Activated T-cell treated with anti-CD3 and anti-CD28 coated beads, Interleukin-2, amount 50 U/mL, for 72 hours (primary cell): ENCODE results near the gene SLC28A2. TPM values are rescaled to one million over a fixed set of nuclear protein-coding genes. Genes with fewer than 3 reads are reported as not detected.
"Not testable (repeated sequence)": the region's sequence is repeated elsewhere in the genome, so short reads cannot be mapped to it uniquely, and the experiment has no call there.

Source experiments
- ATAC-seq, 2 donors: fragments of 150-1000 bp; cut with Tn5 transposase; replicated peaks in 1 of 2; 2 replicates each; pipeline ENCODE4 v1.10.0; 2021; ENCODE audit warnings: moderate library complexity in 2 of 2, mild to moderate bottlenecking in 1 of 2
- DNase-seq, 2 donors: peaks; one replicate each; pipeline ENCODE4 v3.0.0; 2021 to 2022; ENCODE audit warnings: mixed read lengths in 1 of 2
- H3K27ac Mint-ChIP-seq: one replicate; pipeline ENCODE4 v1.8.0; 2022; ENCODE audit warnings: mild to moderate bottlenecking, moderate library complexity, mixed read lengths
- H3K27me3 Mint-ChIP-seq: one replicate; pipeline ENCODE4 v1.8.0; 2022; ENCODE audit warnings: low read depth, mixed read lengths
- H3K36me3 Mint-ChIP-seq, 2 donors: one replicate each; pipeline ENCODE4 v1.8.0; 2022; ENCODE audit warnings: mixed read lengths in 2 of 2, mild to moderate bottlenecking in 1 of 2; ENCODE audit not compliant: insufficient read depth in 2 of 2
- H3K4me1 Mint-ChIP-seq: one replicate; pipeline ENCODE4 v1.8.0; 2022; ENCODE audit warnings: low read depth, mixed read lengths
- H3K4me3 Mint-ChIP-seq, 2 donors: one replicate each; pipeline ENCODE4 v1.8.0; 2022; ENCODE audit warnings: mild to moderate bottlenecking in 2 of 2, mixed read lengths in 2 of 2, moderate library complexity in 2 of 2
- H3K9me3 Mint-ChIP-seq, 2 donors: one replicate each; pipeline ENCODE4 v1.8.0; 2022; ENCODE audit warnings: mixed read lengths in 2 of 2
- total RNA-seq, 2 donors: library from RNA; stranded (reverse); gene quantifications; one replicate each; pipeline ENCODE4 v1.2.3, GENCODE V29; 2022

The SLC28A2 gene
- total RNA-seq, 2 donors from 2014 or later = not detected

DNA sequence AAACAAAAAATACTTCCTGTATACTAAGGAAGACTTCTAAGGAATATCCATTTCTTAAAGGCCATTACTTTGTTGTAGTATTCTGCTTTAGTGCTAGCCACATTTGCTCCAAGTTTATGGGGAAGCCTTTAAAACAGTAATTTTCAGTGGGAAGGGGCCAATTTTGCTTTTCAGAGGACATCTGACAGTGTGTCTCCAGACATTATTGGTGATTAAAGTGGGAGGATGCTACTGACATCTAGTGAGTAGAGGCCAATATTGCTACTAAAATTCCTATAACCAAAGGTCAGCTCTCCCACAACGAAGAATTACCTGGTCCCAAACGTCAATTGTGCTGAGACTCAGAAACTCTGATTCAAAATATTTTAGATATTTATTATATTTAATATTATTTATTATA is 24.8 kb downstream of the SLC28A2 start:
- ATAC-seq = no peak
- H3K4me3 Mint-ChIP-seq = no peak overlapping the region
- DNase-seq = no peak
- peaks cover 0 to 1% of the 10 kb centered on the region in 2 donors for H3K36me3 Mint-ChIP-seq
- no peaks in the 10 kb centered on the region for H3K9me3 Mint-ChIP-seq
- H3K4me1 Mint-ChIP-seq = peaks cover 27% of the 10 kb centered on the region
- H3K27ac Mint-ChIP-seq = no peak overlapping the region
- H3K27me3 Mint-ChIP-seq = no peaks in the 10 kb centered on the region

DNA sequence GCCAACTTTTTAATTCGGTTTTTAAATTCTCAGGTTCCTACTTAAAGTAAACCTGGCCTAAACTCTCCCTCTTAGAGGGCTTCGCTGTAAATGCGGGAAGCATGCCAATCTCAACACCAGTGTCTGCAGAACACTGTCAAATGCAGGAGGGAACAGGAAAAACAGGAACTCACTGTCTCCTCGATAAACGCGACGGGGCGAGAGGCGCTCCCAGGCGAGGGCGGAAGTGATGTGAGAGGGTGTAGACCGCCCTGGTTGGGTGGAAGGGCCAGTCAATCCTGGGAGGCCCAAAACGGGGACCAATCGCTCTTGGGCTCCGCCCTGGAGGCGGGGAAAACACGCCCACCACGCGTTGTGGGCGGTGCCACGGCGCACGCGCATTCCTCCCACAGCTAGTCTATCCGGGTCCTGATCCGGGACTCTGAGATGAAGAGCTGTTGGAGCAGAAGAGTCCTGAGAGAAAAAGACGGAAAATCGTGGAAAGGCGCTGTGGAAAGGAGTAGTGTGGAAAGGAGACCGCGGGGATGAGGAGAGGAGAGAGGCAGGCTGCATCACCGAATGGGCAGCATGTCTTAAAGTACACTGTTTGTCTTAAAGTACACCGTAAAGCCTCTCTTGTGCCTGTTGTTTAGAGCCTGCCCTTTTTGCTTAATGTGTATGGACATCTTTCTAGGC is 27.1 kb downstream of the SLC28A2 start:
- peaks cover 0 to 1% of the 10 kb centered on the region in 2 donors for H3K36me3 Mint-ChIP-seq
- peak overlapping the region; percentile 88 to 92 for H3K4me3 Mint-ChIP-seq
- H3K4me1 Mint-ChIP-seq = peaks cover 27% of the 10 kb centered on the region

DNA sequence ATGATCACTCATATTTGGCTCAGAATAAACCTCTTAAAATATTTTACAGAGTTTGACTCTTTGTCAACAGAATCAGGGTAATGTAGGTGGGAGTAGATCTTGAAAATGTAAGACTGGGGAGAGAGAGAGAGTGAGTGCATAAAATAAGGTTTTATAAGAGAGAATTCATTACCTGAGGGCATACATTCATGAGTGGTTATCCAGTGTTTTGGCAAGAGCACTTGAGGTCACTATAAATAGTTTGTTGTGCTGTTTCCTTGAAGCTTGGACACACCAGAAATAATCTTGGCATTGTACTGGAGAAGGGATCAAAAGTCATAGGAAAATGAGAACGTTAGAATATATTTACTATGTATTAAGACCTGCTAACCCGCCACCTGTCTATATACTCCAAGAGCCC is 33.4 kb downstream of the SLC28A2 start:
- DNase-seq (no peak), ATAC-seq (no peak)
- Mint-ChIP-seq H3K9me3 (no peaks in the 10 kb centered on the region), H3K27ac (no peak overlapping the region), H3K4me1 (peaks cover under 1% of the 10 kb centered on the region), H3K27me3 (no peaks in the 10 kb centered on the region), H3K4me3 (no peak overlapping the region), H3K36me3 (no peaks in the 10 kb centered on the region)

More for the DNA sequence above, 27.1 kb downstream of the SLC28A2 start:
- ATAC-seq (peak; percentile 100), DNase-seq (peak; percentile 97 to 99)
- Mint-ChIP-seq H3K27ac (peak overlapping the region; percentile 71), H3K27me3 (no peaks in the 10 kb centered on the region), H3K9me3 (no peaks in the 10 kb centered on the region)

DNA sequence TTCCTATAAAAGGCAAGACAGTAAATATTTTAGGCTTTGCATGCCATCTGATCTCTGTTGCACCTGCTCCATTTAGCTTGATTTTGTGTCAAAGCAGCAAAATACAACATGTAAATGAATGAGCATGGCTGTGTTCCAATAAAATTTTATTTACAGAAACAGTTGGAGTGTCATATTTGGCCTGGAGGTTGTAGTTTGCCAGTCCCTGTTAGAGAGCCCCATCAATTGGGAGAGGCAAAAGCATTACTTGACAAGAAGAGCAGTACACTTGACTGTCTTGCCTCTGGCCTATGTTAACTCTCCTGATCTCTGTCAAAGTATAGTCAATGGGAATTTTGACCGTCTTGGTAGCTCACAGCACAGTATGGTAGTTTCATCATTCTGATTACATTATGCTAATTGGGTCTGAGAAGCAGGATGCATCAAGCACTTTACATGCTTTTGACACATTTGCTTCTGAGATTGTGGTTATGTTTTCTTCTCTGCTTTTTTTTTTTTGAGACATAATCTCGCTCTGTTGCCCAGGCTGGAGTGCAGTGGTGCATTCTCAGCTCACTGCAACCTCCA is 35.4 kb downstream of the SLC28A2 start:
- Mint-ChIP-seq H3K36me3 (no peaks in the 10 kb centered on the region), H3K9me3 (no peaks in the 10 kb centered on the region), H3K27me3 (no peaks in the 10 kb centered on the region), H3K4me1 (no peaks in the 10 kb centered on the region), H3K27ac (no peak overlapping the region), H3K4me3 (no peak overlapping the region)
- no peak for ATAC-seq
- DNase-seq = no peak

DNA sequence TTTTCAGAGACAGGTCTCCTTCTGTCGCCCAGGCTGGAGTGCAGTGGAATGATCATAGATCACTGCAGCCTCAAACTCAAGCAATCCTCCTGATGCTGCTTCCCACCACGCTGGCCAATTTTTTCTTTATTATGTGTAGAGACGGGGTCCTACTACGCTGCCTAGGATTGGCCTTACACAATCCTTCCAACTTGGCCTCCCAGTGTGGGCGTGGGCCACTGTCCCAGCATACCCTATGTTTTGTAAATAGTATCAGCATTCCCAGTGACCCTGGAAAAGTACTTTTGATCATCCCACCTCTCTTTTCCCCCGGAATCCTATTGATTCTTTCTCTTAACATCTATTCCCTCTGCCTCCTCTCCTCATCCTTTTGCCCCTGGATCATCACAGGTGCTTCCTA is 36.9 kb downstream of the SLC28A2 start:
- Mint-ChIP-seq H3K36me3 (no peaks in the 10 kb centered on the region), H3K27me3 (no peaks in the 10 kb centered on the region), H3K27ac (no peak overlapping the region), H3K4me1 (no peaks in the 10 kb centered on the region), H3K9me3 (no peaks in the 10 kb centered on the region), H3K4me3 (no peak overlapping the region)
- ATAC-seq = no peak
- no peak for DNase-seq

DNA sequence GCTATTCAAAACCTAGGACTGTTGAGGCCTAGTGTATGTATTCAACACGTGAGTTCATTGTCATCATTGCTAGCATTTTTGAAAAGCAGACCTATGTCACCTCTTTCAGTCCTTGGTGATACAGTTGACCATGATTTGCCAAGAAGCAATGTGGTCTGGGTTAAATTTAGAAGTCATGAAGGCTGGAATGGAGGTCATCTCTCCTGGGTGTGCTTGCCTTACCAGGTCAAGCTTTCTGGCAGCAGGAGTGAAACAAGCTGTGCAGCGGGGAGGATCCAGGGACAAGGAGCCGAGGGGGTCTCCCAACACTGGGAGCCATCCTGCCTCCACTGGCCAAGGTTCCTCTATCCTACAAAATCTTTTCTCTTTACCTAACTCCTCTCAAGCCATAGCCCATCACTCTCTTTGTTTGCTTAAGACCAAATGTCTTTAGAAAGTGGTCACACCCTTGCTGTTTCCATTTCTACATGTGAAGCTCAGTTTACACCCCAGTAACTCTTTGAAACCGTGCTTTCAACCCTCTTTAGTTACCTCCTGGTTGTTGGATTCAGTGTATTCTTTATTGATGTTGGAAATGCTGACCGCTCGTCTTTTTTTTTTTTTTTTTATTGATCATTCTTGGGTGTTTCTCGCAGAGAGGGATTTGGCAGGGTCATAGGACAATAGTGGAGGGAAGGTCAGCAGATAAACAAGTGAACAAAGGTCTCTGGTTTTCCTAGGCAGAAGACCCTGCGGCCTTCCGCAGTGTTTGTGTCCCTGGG is 40.0 kb downstream of the SLC28A2 start:
- Mint-ChIP-seq H3K9me3 (peaks cover 3% of the 10 kb centered on the region in 2 donors), H3K4me1 (no peaks in the 10 kb centered on the region), H3K27me3 (no peaks in the 10 kb centered on the region), H3K27ac (no peak overlapping the region), H3K4me3 (no peak overlapping the region), H3K36me3 (peaks cover 3% of the 10 kb centered on the region in 2 donors)
- no peak for ATAC-seq
- no peak for DNase-seq

DNA sequence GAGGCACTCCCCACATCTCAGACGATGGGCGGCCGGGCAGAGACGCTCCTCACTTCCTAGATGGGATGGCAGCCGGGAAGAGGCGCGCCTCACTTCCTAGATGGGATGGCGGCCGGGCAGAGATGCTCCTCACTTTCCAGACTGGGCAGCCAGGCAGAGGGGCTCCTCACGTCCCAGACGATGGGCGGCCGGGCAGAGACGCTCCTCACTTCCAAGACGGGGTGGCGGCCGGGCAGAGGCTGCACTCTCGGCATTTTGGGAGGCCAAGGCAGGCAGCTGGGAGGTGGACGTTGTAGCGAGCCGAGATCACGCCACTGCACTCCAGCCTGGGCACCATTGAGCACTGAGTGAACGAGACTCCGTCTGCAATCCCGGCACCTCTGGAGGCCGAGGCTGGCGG is 41.3 kb downstream of the SLC28A2 start:
- not testable (repeated sequence) for ATAC-seq, H3K27me3 Mint-ChIP-seq, H3K9me3 Mint-ChIP-seq, H3K4me3 Mint-ChIP-seq, DNase-seq, H3K4me1 Mint-ChIP-seq, H3K27ac Mint-ChIP-seq, H3K36me3 Mint-ChIP-seq

DNA sequence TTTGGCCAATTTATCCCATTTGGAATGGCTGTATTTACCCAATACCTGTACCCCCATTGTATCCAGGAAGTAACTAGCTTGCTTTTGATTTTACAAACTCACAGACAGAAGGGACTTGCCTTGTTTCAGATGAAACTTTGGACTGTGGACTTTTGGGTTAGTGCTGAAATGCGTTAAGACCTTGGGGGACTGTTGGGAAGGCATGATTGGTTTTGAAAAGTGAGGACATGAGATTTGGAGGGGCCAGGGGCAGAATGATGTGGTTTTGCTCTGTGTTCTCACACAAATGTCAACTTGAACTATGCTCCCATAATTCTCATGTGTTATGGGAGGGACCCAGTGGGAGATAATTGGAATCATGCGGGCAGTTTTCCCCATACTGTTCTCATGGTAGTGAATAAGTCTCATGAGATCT is 46.9 kb downstream of the SLC28A2 start:
- not testable (repeated sequence) for H3K4me1 Mint-ChIP-seq, H3K9me3 Mint-ChIP-seq, ATAC-seq, DNase-seq, H3K27me3 Mint-ChIP-seq, H3K4me3 Mint-ChIP-seq, H3K27ac Mint-ChIP-seq, H3K36me3 Mint-ChIP-seq

DNA sequence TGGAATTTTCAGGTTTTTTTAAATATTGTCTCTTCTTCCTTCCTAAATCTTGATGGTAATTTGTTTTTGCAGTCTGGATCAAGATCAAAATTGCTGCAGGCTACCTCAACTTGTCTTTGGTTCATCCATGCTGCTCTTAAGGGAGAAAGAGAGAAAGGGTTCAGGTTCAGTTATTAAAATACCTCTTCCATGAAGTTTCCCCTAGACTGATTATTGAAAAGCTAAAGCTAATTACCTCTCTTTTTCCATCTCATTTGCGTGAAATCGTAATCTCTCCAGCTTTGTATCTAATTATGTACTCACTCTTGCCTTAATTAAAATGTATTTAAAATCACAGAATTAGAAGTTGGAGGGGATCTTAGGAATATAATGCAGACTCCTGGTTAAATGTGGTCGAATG is 52.7 kb downstream of the SLC28A2 start:
- no peak for ATAC-seq
- Mint-ChIP-seq H3K27me3 (peaks cover 26% of the 10 kb centered on the region), H3K9me3 (peaks cover 0 to 3% of the 10 kb centered on the region in 2 donors), H3K4me1 (peaks cover 13% of the 10 kb centered on the region), H3K27ac (no peak overlapping the region), H3K36me3 (peaks cover 0 to 5% of the 10 kb centered on the region in 2 donors), H3K4me3 (no peak overlapping the region)
- no peak for DNase-seq

DNA sequence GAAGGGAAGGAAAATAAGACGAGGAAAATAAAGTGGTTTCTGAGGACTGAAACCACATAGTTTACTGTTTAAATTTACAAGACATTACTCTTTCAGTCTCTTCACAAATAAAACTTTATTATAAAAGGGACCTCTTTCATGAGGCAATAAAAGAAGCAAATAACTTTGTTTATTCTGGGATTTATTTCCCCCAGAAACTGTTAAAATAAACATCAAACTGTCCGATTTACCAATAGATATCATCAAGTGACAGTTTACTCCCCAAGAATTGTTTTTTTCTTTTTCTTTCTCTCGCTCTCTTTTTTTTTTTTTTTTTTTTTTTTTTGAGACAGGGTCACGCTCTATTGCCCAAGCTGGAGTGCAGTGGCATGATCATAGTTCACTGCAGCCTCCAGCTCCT is 54.1 kb downstream of the SLC28A2 start:
- Mint-ChIP-seq H3K4me1 (peaks cover 13% of the 10 kb centered on the region), H3K27me3 (peaks cover 23% of the 10 kb centered on the region), H3K27ac (no peak overlapping the region), H3K9me3 (peaks cover 0 to 3% of the 10 kb centered on the region in 2 donors), H3K4me3 (no peak overlapping the region), H3K36me3 (peaks cover 0 to 5% of the 10 kb centered on the region in 2 donors)
- DNase-seq (no peak), ATAC-seq (no peak)

DNA sequence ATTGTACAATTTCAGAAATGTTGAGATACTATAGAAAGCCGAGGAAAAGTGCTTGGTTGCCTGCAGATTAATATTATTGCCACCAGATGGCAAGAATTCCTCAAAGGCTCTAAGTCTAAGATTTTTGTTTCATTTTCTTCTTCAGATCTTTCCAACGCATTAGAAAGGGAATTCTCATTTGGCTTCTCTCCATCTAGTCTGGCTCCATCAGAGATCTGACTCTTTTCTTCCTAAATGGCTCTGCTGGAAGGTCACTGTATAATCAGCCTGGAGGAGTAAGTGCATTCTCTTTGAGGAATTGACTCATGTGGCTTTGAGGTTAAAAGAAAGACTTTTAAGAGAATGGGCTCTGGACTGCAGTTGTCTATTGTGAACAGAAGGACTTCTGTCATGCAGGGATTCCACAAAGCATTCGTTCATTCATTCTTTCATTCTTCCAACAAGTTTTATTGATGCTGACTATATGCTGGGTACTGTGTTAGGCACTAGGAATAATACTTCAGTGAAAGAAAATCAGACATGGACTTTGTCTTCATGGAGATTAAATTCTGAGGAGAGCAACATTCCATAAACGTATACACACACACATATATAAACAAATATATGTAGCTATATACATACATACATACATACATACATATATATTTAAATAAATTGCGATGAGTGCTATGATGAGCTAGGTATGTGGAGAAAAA is 55.3 kb downstream of the SLC28A2 start:
- Mint-ChIP-seq H3K27me3 (peaks cover 26% of the 10 kb centered on the region), H3K9me3 (peaks cover 0 to 3% of the 10 kb centered on the region in 2 donors), H3K4me3 (peak overlapping the region; percentile 38 to 71), H3K36me3 (peaks cover 0 to 5% of the 10 kb centered on the region in 2 donors), H3K4me1 (peaks cover 13% of the 10 kb centered on the region), H3K27ac (no peak overlapping the region)
- ATAC-seq (no peak), DNase-seq (no peak)

DNA sequence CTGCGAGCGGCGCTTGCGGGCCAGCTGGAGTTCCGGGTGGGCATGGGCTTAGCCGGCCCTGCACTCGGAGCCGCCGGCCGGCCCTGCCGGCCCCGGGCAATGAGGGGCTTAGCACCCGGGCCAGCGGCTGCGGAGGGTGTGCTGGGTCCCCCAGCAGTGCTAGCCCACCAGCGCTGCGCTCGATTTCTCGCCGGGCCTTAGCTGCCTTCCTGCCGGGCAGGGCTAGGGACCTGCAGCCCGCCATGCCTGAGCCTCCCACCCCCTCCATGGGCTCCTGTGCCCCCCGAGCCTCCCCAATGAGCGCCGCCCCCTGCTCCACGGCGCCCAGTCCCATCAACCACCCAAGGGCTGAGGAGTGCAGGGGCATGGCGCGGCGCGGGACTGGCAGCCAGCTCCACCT is 62.1 kb downstream of the SLC28A2 start:
- H3K4me3 Mint-ChIP-seq, H3K27ac Mint-ChIP-seq, H3K9me3 Mint-ChIP-seq, H3K36me3 Mint-ChIP-seq, H3K4me1 Mint-ChIP-seq, ATAC-seq, DNase-seq: not testable (repeated sequence)
- H3K27me3 Mint-ChIP-seq = peaks cover 10% of the 10 kb centered on the region

DNA sequence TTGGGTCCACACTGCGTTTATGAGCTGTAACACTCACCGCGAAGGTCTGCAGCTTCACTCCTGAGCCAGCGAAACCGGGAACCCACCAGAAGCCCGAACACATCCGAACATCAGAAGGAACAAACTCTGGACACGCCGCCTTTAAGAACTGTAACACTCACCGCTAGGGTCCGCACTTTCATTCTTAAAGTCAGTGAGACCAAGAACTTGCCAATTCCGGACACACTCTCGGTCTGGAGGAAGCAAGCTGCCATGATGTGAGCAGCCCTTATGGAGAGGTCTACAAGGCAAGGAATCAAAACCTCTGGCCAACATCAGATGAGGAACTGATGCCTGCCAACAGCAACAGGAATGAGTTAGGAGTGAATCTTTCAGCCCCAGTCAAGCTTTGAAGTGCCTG is 62.9 kb downstream of the SLC28A2 start:
- ATAC-seq = no peak
- Mint-ChIP-seq H3K27ac (no peak overlapping the region), H3K36me3 (no peaks in the 10 kb centered on the region), H3K4me1 (no peaks in the 10 kb centered on the region), H3K4me3 (peak overlapping the region in 1 of 2 donors; percentile 27), H3K9me3 (no peaks in the 10 kb centered on the region), H3K27me3 (peaks cover 10% of the 10 kb centered on the region)
- DNase-seq = no peak
